ENCODE measurements around the gene VTA1.
"Not testable (repeated sequence)": the region's sequence is repeated elsewhere in the genome, so short reads cannot be mapped to it uniquely, and the experiment has no call there.

DNA sequence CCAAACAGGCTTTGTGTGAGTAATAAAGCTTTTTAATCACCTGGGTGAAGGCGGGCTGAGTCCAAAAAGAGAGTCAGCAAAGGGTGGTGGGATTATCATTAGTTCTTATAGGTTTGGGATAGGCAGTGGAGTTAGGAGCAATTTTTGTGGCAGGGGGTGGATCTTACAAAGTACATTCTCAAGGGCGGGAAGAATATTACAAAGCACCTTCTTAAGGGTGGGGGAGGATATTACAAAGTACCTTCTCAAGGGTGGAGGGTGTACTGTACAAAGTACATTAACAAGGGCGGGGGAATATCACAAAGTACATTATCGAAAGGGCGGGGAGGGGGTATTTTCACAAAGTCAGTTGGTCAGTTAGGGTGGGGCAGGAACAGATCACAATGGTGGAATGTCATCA, 42.2 kb upstream of the VTA1 start:
- TF ChIP-seq, protein P1, sequence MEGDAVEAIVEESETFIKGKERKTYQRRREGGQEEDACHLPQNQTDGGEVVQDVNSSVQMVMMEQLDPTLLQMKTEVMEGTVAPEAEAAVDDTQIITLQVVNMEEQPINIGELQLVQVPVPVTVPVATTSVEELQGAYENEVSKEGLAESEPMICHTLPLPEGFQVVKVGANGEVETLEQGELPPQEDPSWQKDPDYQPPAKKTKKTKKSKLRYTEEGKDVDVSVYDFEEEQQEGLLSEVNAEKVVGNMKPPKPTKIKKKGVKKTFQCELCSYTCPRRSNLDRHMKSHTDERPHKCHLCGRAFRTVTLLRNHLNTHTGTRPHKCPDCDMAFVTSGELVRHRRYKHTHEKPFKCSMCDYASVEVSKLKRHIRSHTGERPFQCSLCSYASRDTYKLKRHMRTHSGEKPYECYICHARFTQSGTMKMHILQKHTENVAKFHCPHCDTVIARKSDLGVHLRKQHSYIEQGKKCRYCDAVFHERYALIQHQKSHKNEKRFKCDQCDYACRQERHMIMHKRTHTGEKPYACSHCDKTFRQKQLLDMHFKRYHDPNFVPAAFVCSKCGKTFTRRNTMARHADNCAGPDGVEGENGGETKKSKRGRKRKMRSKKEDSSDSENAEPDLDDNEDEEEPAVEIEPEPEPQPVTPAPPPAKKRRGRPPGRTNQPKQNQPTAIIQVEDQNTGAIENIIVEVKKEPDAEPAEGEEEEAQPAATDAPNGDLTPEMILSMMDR (IDR thresholded peaks at IDR 0.05) = not testable (repeated sequence)
- not testable (repeated sequence) for TF ChIP-seq EP300, POLR2A (IDR thresholded peaks at IDR 0.05)

All from tibial nerve (tissue), 4 donors.